IgD-negative memory B cell (primary cell): ENCODE measurements around the gene ALKBH5. TPM values are rescaled to one million over a fixed set of nuclear protein-coding genes. Genes with fewer than 3 reads are reported as not detected.

Experiments
- H3K27ac Mint-ChIP-seq, 3 donors: one replicate each; pipeline ENCODE4 v1.8.0; 2020 to 2022; ENCODE audit warnings: mild to moderate bottlenecking in 3 of 3, mixed read lengths in 3 of 3, moderate library complexity in 1 of 3
- H3K27me3 Mint-ChIP-seq: one replicate; pipeline ENCODE4 v1.8.0; 2021; ENCODE audit warnings: mixed read lengths
- H3K36me3 Mint-ChIP-seq: one replicate; pipeline ENCODE4 v1.8.0; 2020; ENCODE audit warnings: mild to moderate bottlenecking, mixed read lengths
- H3K4me1 Mint-ChIP-seq, 3 donors: one replicate each; pipeline ENCODE4 v1.8.0; 2020 to 2022; ENCODE audit warnings: mixed read lengths in 3 of 3, mild to moderate bottlenecking in 1 of 3
- H3K4me3 Mint-ChIP-seq, 4 donors: one replicate each; pipeline ENCODE4 v1.8.0; 2020 to 2022; ENCODE audit warnings: mild to moderate bottlenecking in 4 of 4, mixed read lengths in 4 of 4, moderate library complexity in 3 of 4
- H3K9me3 Mint-ChIP-seq, 3 donors: one replicate each; pipeline ENCODE4 v1.8.0; 2020 to 2021; ENCODE audit warnings: mixed read lengths in 3 of 3, mild to moderate bottlenecking in 1 of 3
- polyA plus RNA-seq: library from polyadenylated mRNA; unstranded; fragments of 300-500 nt; fragmentation: Illumina TruSeq; gene quantifications from one replicate; pipeline ENCODE4 v1.2.3, GENCODE V29; 2021

The ALKBH5 gene
- polyA plus RNA-seq, 1 donor from 2014 or later, result 144 TPM

- peak overlapping the region; percentile 93 to 99 (median 96) for H3K4me3 Mint-ChIP-seq
- peaks cover 41 to 58% (median 53%) of the 10 kb centered on the region in 3 donors for H3K4me1 Mint-ChIP-seq
- H3K36me3 Mint-ChIP-seq, result no peaks in the 10 kb centered on the region
Observed at GRCh38 chr17:18185832-18186626, 2.4 kb downstream of the ALKBH5 start.

GRCh38 chr17:18186627-18186982 is 3.0 kb downstream of the ALKBH5 start:
- H3K9me3 Mint-ChIP-seq, result no peaks in the 10 kb centered on the region
- peak overlapping the region; percentile 84 to 99 (median 86) for H3K27ac Mint-ChIP-seq
- no peaks in the 10 kb centered on the region for H3K27me3 Mint-ChIP-seq
- peak overlapping the region; percentile 93 to 99 (median 96) for H3K4me3 Mint-ChIP-seq
- H3K36me3 Mint-ChIP-seq, result no peaks in the 10 kb centered on the region
- H3K4me1 Mint-ChIP-seq, result peaks cover 46 to 63% (median 58%) of the 10 kb centered on the region in 3 donors

More at GRCh38 chr17:18185832-18186626, 2.4 kb downstream of the ALKBH5 start:
- H3K27ac Mint-ChIP-seq, result peak overlapping the region; percentile 84 to 99 (median 86)
- H3K27me3 Mint-ChIP-seq, result no peaks in the 10 kb centered on the region
- H3K9me3 Mint-ChIP-seq, result no peaks in the 10 kb centered on the region

- H3K9me3 Mint-ChIP-seq, result no peaks in the 10 kb centered on the region
- H3K36me3 Mint-ChIP-seq, result no peaks in the 10 kb centered on the region
- H3K4me3 Mint-ChIP-seq, result peak overlapping the region; percentile 93 to 99 (median 96)
- H3K4me1 Mint-ChIP-seq, result peaks cover 44 to 68% (median 55%) of the 10 kb centered on the region in 3 donors
- no peaks in the 10 kb centered on the region for H3K27me3 Mint-ChIP-seq
- peak overlapping the region; percentile 6 to 99 (median 86) for H3K27ac Mint-ChIP-seq
Observed at GRCh38 chr17:18187226-18187625, 3.6 kb downstream of the ALKBH5 start.

GRCh38 chr17:18187821-18188761 is 4.5 kb downstream of the ALKBH5 start:
- Mint-ChIP-seq H3K36me3 (no peaks in the 10 kb centered on the region), H3K9me3 (no peaks in the 10 kb centered on the region), H3K4me1 (peaks cover 44 to 70% (median 53%) of the 10 kb centered on the region in 3 donors), H3K4me3 (peak overlapping the region; percentile 93 to 99 (median 96)), H3K27me3 (no peaks in the 10 kb centered on the region), H3K27ac (peak overlapping the region in 2 of 3 donors; percentile 39 to 99)

GRCh38 chr17:18190628-18191235 is 7.1 kb downstream of the ALKBH5 start:
- H3K4me1 Mint-ChIP-seq, result peaks cover 46 to 59% (median 56%) of the 10 kb centered on the region in 3 donors
- no peaks in the 10 kb centered on the region for H3K27me3 Mint-ChIP-seq
- peak overlapping the region in 1 of 3 donors; percentile 84 for H3K27ac Mint-ChIP-seq
- H3K9me3 Mint-ChIP-seq, result no peaks in the 10 kb centered on the region
- H3K36me3 Mint-ChIP-seq, result peaks cover 1% of the 10 kb centered on the region
- peak overlapping the region in 1 of 4 donors; percentile 29 for H3K4me3 Mint-ChIP-seq

GRCh38 chr17:18191236-18191667 is 7.6 kb downstream of the ALKBH5 start:
- Mint-ChIP-seq H3K27me3 (no peaks in the 10 kb centered on the region), H3K36me3 (peaks cover 1% of the 10 kb centered on the region), H3K9me3 (no peaks in the 10 kb centered on the region), H3K4me3 (no peak overlapping the region), H3K4me1 (peaks cover 40 to 56% (median 52%) of the 10 kb centered on the region in 3 donors), H3K27ac (peak overlapping the region in 1 of 3 donors; percentile 84)

GRCh38 chr17:18191967-18192366 is 8.3 kb downstream of the ALKBH5 start:
- Mint-ChIP-seq H3K4me3 (peak overlapping the region in 1 of 4 donors; percentile 17), H3K4me1 (peaks cover 33 to 49% (median 46%) of the 10 kb centered on the region in 3 donors), H3K27me3 (no peaks in the 10 kb centered on the region), H3K9me3 (no peaks in the 10 kb centered on the region), H3K36me3 (peaks cover 1% of the 10 kb centered on the region), H3K27ac (peak overlapping the region in 1 of 3 donors; percentile 19)

- Mint-ChIP-seq H3K27me3 (no peaks in the 10 kb centered on the region), H3K36me3 (peaks cover 1% of the 10 kb centered on the region), H3K9me3 (no peaks in the 10 kb centered on the region), H3K4me3 (peak overlapping the region in 1 of 4 donors; percentile 32), H3K27ac (peak overlapping the region in 1 of 3 donors; percentile 77), H3K4me1 (peaks cover 23 to 36% (median 36%) of the 10 kb centered on the region in 3 donors)
Observed at GRCh38 chr17:18194394-18194793, 10.8 kb downstream of the ALKBH5 start.

- Mint-ChIP-seq H3K9me3 (no peaks in the 10 kb centered on the region), H3K27me3 (no peaks in the 10 kb centered on the region), H3K4me1 (peaks cover 23 to 32% (median 32%) of the 10 kb centered on the region in 3 donors), H3K36me3 (peaks cover 1% of the 10 kb centered on the region), H3K4me3 (no peak overlapping the region), H3K27ac (peak overlapping the region in 1 of 3 donors; percentile 77)
Observed at GRCh38 chr17:18194804-18195203, 11.2 kb downstream of the ALKBH5 start.

- Mint-ChIP-seq H3K27me3 (no peaks in the 10 kb centered on the region), H3K9me3 (no peaks in the 10 kb centered on the region), H3K27ac (no peak overlapping the region), H3K4me3 (no peak overlapping the region), H3K36me3 (peaks cover 1% of the 10 kb centered on the region), H3K4me1 (peaks cover 23 to 30% (median 30%) of the 10 kb centered on the region in 3 donors)
Observed at GRCh38 chr17:18195246-18195645, 11.6 kb downstream of the ALKBH5 start.

- Mint-ChIP-seq H3K4me1 (peaks cover 11 to 25% (median 20%) of the 10 kb centered on the region in 3 donors), H3K4me3 (no peak overlapping the region), H3K9me3 (no peaks in the 10 kb centered on the region), H3K27ac (peak overlapping the region in 1 of 3 donors; percentile 51), H3K36me3 (peaks cover 1% of the 10 kb centered on the region), H3K27me3 (no peaks in the 10 kb centered on the region)
Observed at GRCh38 chr17:18197535-18198194, 14.0 kb downstream of the ALKBH5 start.

- Mint-ChIP-seq H3K27me3 (no peaks in the 10 kb centered on the region), H3K27ac (peak overlapping the region in 1 of 3 donors; percentile 51), H3K4me1 (peaks cover 11 to 23% (median 19%) of the 10 kb centered on the region in 3 donors), H3K36me3 (peaks cover 1% of the 10 kb centered on the region), H3K9me3 (no peaks in the 10 kb centered on the region), H3K4me3 (no peak overlapping the region)
Observed at GRCh38 chr17:18198530-18198929, 14.9 kb downstream of the ALKBH5 start.

GRCh38 chr17:18201108-18201507 is 17.5 kb downstream of the ALKBH5 start:
- H3K27me3 Mint-ChIP-seq, result no peaks in the 10 kb centered on the region
- H3K9me3 Mint-ChIP-seq, result no peaks in the 10 kb centered on the region
- no peak overlapping the region for H3K4me3 Mint-ChIP-seq
- H3K36me3 Mint-ChIP-seq, result no peaks in the 10 kb centered on the region
- H3K27ac Mint-ChIP-seq, result peak overlapping the region in 2 of 3 donors; percentile 16 to 52
- H3K4me1 Mint-ChIP-seq, result peaks cover 5 to 16% (median 15%) of the 10 kb centered on the region in 3 donors

GRCh38 chr17:18203308-18203707 is 19.7 kb downstream of the ALKBH5 start:
- H3K4me3 Mint-ChIP-seq, result no peak overlapping the region
- peaks cover 5 to 12% (median 8%) of the 10 kb centered on the region in 3 donors for H3K4me1 Mint-ChIP-seq
- H3K27ac Mint-ChIP-seq, result no peak overlapping the region
- no peaks in the 10 kb centered on the region for H3K36me3 Mint-ChIP-seq
- no peaks in the 10 kb centered on the region for H3K9me3 Mint-ChIP-seq
- H3K27me3 Mint-ChIP-seq, result no peaks in the 10 kb centered on the region
